G401.6 (cell line): ENCODE results near the gene FNDC1.
"Not testable (repeated sequence)": the region's sequence is repeated elsewhere in the genome, so short reads cannot be mapped to it uniquely, and the experiment has no call there.

Source experiments
- FAIRE-seq: peaks from 2 replicates; lab custom pipeline; 2012; peaks lifted over from hg19 to GRCh38; lab: Jason Lieb, UNC

The FNDC1 gene

GRCh38 chr6:159169193-159169555 is at the start of gene FNDC1:
TSS of gene FNDC1 (plus strand) at chr6:159169400. CDS start at chr6:159169597, 197 bp downstream.
- no peak for FAIRE-seq

DNA sequence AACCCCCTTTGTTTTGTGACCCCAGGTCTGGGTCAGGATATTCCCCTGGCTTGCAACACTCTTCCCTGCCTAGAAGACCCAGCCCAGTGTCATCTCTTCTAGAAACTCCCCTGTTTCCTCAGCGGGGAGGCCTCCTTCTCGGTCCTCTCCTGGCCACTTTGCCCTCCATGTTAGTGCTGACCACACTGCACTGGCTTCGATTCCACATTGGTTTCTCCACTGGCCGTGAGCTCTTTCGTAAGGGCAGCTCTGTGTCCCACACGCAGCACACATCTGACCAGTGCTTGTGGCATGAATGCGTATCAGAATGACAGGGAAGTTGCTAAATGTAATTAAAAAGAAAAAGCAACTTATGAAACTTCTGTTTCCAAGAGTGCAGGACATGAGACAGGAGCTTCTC is 49.4 kb upstream of the FNDC1 start:
- FAIRE-seq: no peak

DNA sequence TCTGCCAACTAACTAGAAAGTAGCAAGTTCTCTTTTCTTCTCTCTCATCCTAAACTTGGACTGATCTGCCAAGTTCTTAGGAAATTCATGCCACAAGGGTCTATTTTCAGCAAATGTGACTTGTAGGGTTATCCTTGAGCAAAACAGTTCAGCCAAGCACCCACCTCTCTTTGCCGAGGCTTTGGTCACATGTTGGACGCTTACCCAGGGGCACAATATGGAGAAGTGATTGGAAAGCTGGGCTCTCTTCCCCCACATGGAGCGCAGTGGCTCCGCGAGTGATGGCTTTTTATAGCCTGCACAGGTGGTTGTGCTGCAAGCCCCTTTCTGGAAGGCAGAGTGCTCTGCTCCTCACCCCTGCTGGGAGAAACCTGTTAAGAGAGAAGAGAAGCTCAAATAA is 47.7 kb upstream of the FNDC1 start:
- FAIRE-seq: no peak

GRCh38 chr6:159122453-159122852 is 46.7 kb upstream of the FNDC1 start:
- FAIRE-seq: no peak

DNA sequence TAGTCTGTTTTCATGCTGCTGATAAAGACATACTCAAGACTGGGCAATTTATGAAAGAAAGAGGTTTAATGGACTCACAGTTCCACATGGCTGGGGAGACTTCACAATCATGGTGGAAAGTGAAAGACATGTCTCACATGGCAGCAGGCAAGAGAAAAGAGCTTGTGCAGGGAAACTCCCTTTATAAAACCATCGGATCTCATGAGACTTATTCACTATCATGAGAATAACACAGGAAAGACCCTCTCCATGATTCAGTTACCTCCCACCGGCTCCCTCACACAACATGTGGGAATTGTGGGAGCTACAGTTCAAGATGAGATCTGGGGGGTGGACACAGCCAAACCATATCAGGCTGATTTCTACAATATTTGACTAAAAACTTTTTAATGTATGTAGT is 45.4 kb upstream of the FNDC1 start:
- FAIRE-seq: not testable (repeated sequence)

DNA sequence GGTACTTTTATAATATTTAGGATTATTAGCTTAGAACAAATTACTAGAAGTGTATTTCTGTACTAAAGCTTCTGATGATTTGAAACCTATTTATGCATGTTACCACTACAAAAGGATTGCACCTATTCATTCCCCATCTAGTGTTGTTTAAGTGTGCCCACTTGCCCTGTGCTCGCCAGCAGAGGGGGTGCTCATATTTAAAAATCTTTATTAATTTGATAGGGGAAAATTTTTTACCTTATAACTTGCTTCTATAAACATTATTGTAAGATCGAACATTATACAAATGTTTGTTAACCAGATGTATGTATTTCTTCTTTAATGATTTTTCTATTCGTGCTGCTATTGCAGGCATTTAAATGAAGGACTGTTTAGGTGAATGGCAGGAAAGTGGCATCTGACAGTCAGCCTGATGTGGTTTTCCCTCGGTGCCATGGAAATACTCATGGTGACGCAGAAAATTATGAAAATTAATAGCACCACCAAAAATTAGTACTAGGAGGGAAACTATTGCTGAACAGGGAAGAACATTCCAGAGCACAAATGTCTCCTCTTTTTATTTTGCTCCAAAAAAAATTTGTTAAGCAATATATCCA is 44.1 kb upstream of the FNDC1 start:
- no peak for FAIRE-seq

DNA sequence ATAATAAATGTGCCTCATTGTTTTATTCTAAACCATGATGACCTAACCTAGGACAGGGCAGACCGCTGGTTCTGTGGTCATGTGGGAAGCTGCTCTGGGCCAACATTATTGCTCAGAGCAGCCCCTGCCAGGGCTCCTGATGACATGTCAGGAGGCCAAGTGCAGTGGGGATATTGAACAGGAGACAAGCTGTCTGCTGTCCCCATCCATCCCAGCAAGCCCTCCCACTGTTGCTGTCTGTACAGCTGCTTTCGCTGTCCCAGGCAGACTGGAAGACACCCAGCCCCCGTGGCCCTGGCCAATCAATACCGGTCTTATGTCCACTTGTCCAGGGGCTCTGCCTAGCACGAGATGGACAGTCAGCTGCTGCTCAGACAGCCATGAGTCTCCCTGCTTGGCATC is 43.2 kb upstream of the FNDC1 start:
- no peak for FAIRE-seq

DNA sequence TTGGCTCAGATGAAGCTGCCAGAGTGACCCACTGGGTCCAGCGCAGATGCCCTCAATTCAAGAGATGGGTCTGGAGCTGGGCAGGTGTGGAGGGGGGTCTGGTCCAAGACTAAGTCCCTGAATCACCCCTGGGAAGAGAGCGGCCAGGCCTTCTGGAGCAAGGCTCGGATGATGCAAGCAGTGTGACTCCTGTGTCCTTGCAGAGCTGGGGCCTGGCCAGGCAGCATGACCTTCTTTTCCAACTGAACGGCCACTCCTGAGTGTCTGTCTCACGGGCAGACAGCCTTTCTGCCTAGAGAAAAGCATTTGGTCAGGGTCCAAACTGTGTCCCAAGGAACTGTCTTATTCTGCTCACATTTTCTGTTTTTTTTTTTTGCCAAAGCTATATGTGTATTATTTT is 42.6 kb upstream of the FNDC1 start:
- FAIRE-seq: no peak

- no peak for FAIRE-seq
Measured at GRCh38 chr6:159127701-159128100, 41.5 kb upstream of the FNDC1 start.

DNA sequence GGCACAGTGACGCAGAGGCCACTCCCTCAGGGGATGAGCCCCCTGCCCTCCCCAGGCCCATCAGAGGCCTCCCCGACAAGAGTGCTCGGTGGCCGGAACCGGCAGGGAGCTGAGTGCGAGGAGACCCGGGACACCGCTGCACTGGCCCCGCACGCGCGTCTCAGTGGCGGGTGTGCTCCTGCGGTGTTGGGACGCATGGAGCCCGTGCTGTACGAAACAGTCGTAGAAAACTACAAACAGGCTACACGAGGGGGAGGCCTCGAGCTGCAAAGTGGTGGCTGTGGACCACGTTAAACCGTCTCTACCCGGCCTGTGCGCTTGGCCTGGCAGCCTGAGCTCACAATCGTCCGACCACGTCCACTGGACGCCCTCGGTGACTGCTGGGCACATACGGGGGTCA is 40.2 kb upstream of the FNDC1 start:
- FAIRE-seq: no peak

DNA sequence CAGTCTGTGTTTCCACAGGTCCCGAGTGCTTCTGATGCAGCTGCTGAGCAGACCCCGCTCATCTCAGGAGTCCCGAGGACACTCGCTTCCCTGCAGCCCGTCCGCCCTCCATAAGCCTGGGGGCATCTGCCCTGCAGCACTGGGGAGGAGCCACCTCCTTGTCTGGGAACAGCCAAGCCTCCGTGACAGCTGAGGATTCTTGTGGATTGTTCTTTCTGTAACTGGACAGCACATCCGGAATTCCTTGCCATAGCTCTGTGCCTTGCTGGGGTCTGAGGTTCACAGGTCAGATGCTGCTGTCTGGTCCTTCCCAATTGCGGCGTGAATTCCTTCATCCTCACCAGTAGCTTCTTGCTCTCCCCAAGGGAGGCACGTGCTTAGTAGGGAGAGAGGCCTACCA is 38.4 kb upstream of the FNDC1 start:
- no peak for FAIRE-seq

DNA sequence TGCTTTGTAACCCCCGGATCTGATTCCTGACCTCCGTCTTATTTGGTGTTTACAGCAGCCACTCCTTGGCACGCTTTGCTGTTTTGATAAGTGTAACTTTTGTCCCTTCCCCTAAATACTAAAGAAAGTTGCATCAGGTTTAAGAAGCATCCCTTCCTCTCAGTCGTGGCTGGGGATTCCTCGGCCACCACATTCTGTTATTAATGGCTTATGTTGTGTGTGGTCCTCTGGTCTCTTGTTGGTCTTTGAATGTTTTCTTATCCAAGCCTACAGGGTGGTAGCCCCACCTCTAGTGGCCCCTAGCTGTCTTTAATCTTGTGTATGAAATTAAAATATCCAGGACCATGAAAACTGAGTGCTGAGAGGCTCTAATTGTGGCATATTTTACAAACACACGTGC is 37.5 kb upstream of the FNDC1 start:
- FAIRE-seq: no peak

- no peak for FAIRE-seq
Measured at GRCh38 chr6:159132664-159133063, 36.5 kb upstream of the FNDC1 start.

GRCh38 chr6:159134701-159135364 is 34.4 kb upstream of the FNDC1 start:
- peak; percentile 86 for FAIRE-seq

DNA sequence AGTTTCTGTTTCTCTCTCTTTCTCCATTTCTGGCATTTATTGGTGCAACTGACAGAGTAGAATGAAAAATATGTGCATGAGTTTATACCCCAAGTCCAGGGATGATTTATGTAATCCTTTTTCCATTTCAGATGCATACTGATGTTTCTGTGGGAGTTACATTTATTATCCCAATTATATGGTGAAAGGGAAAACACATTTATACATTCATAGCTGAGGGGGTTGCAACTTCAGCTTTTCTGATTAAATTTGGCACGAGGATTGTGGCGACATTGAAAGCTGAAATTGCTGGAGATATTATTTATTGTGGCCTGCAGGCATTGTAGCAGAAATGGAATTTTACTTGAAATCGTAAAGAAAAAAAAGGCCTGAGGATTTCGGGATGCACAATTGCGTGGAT is 31.5 kb upstream of the FNDC1 start:
- FAIRE-seq: no peak

- no peak for FAIRE-seq
Measured at GRCh38 chr6:159142531-159142930, 26.7 kb upstream of the FNDC1 start.

DNA sequence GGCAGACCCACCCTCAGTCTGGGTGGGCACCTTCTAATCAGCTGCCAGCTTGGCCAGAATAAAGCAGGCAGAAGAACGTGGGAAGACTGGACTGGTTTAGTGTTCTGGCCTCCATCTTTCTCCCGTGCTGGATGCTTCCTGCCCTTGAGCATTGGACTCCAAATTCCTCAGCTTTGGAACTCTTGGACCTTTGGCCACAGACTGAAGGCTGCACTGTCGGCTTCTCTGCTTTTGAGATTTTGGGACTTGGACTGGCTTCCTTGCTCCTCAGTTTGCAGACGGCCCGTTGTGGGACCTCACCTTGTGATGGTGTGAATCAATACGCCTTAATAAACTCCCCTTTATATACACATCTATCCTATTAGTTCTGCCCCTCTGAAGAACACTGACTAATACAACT is 20.6 kb upstream of the FNDC1 start:
- no peak for FAIRE-seq

DNA sequence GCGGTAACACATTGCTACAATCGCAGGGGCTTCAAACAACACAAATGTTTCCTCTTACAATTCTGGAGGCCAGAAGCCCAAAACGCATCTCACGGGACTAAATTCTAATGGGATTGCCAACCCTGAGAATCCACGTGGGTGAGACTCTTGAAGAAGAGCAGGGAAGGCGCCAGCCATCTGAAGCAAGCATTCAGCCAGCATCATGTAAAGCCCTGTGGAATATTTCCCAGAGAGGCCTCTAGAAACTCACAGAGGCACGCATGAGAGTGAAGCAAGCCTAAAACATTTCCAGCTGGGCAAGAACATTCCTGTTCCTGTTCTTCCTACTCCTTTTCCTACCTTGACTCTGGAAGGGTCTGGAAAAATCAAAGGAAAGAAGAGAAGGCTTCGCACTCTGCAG is 19.6 kb upstream of the FNDC1 start:
- FAIRE-seq: no peak

DNA sequence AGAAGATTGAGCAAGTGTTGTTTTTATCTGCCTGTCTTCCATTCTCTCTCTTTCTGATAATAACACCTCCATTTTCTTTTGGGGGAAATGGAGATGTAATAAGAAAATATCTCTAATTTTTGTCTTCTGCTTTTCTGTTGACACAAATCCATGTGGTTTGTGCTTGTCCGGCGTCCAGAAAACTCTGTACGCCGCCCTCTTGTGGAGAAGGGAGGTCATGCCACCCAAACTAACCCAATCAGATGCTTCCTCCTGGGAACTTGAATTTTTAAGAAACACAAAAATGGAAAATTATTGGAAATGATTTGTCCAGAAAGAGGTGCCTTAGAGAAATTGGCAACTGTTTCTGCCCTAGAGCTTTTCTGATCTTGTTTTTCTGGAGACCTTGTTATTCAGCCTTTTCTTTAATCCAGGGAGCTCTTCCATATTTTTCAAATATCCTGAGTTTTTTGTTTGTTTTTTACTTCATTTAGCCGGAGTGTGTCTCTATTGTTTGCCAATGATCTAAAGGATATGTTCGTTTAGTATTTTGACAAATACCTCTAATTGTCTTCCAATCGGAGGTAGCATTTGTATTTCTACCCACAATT is 17.8 kb upstream of the FNDC1 start:
- FAIRE-seq: peak; percentile 76

GRCh38 chr6:159152041-159152440 is 17.2 kb upstream of the FNDC1 start:
- FAIRE-seq: no peak

- FAIRE-seq: no peak
Measured at GRCh38 chr6:159152782-159153181, 16.4 kb upstream of the FNDC1 start.

DNA sequence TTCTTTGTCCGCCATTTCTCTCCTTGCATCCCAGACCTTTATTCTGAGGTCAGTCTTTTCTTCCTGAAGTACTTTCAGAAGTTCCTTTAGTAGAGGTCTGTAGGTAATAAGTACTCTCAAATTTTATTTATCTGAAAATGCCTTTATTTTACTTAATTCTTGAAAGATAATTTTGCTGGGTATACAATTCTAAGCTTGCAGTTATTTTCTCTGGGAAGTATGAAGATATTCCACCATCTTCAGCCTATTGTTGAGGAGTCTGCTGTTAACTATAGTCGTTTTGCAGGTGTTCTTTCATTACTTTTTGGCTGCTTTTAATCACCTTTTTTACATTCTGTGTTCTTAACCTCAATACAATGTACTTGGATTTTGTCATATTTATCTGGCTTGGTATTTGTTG is 13.5 kb upstream of the FNDC1 start:
- FAIRE-seq: no peak

DNA sequence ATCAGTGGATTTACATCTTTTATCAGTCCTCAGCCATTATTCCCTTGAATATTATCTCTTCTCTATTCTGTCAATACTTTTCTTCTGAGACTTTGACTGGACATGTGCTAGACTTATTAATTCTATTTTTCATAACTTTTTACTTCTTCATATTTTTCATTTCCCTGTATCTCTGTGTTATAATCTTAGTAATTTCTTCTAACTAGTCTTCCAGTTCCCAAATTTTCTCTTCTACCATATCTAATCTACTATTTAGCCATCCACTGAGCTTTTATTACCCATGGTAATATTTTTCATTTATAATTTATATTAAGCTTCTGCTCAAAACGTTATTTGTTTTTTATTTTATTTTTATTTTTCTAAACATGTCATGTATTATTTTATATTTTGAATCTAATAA is 13.1 kb upstream of the FNDC1 start:
- no peak for FAIRE-seq

DNA sequence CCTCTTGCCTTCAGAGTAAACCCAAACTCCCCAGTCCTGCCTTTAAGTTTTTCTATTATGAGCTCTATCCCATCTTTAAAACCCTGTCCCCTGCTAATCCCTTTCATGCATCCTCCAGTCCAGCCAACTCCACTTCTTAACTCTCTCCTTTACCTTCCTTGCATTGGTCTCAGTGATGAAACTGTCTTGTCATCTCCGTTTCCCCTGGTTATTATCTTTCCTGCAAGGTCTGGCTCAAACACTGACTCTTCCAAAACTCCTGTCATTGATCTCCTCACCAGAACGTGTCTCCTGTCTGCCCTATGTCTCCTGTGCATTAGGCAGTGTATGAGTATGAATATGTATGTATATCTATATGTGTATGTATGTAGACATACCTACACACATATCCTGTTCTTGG is 11.8 kb upstream of the FNDC1 start:
- no peak for FAIRE-seq
